Mesothelial cell of epicardium (in vitro differentiated cells): ENCODE results near the gene PRRG1. TPM values are rescaled to one million over a fixed set of nuclear protein-coding genes. Genes with fewer than 3 reads are reported as not detected.
"Not testable (repeated sequence)": the region's sequence is repeated elsewhere in the genome, so short reads cannot be mapped to it uniquely, and the experiment has no call there.

Source experiments
- DNase-seq, 2 experiments: peaks; one replicate each; pipeline ENCODE4 v3.0.0; 2021; ENCODE audit warnings: low spot score in 2 of 2; ENCODE audit not compliant: unreplicated experiment in 2 of 2
- H3K27ac Mint-ChIP-seq: 2 replicates; pipeline ENCODE4 v1.8.0; 2021; ENCODE audit warnings: mixed read lengths
- H3K27me3 Mint-ChIP-seq: 2 replicates; pipeline ENCODE4 v1.8.0; 2021; ENCODE audit warnings: low read depth, mixed read lengths
- H3K36me3 Mint-ChIP-seq: 2 replicates; pipeline ENCODE4 v1.8.0; 2021; ENCODE audit warnings: mixed read lengths
- H3K4me1 Mint-ChIP-seq: 2 replicates; pipeline ENCODE4 v1.8.0; 2021; ENCODE audit warnings: mixed read lengths
- H3K4me3 Mint-ChIP-seq: 2 replicates; pipeline ENCODE4 v1.8.0; 2021; ENCODE audit warnings: mild to moderate bottlenecking, moderate library complexity, mixed read lengths
- H3K9me3 Mint-ChIP-seq: 2 replicates; pipeline ENCODE4 v1.8.0; 2021; ENCODE audit warnings: mixed read lengths
- total RNA-seq: library from RNA; stranded (reverse); gene quantifications from 3 replicates; pipeline ENCODE4 v1.2.1, GENCODE V29; 2021
- TF ChIP-seq, protein P1 (sequence below): fragments of 200-600 bp; sonication (generic); IDR thresholded peaks from one replicate; pipeline ENCODE4 v1.5.0; 2021; ENCODE audit warnings: antibody characterized with exemption; ENCODE audit not compliant: unreplicated experiment

Gene PRRG1
- total RNA-seq, 1 donor from 2014 or later = 8.5 TPM

DNA sequence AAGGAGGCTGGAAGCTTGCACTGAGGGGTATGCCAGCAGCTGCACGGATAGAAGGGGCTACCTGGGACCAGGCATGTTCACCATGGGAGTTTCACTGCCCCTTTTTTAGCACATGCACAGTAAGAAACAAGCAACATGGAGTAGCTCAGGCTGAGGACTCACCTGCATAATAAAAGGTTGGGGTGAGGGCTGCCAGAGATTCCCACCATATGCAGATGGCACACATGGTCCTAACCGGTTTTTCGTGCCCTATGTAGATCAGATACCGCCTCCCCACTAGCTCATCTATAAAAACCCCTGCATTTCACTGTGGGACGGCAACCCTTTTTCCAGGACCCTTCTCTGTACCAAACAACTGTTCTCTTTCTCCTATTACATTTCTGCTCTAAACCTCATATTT, 125.3 kb downstream of the PRRG1 start:
- Mint-ChIP-seq H3K9me3 (peaks cover 37% of the 10 kb centered on the region), H3K4me3 (no peak overlapping the region), H3K27me3 (no peaks in the 10 kb centered on the region), H3K27ac (no peak overlapping the region), H3K4me1 (no peaks in the 10 kb centered on the region), H3K36me3 (no peaks in the 10 kb centered on the region)
- DNase-seq = no peak
- TF ChIP-seq, protein P1, sequence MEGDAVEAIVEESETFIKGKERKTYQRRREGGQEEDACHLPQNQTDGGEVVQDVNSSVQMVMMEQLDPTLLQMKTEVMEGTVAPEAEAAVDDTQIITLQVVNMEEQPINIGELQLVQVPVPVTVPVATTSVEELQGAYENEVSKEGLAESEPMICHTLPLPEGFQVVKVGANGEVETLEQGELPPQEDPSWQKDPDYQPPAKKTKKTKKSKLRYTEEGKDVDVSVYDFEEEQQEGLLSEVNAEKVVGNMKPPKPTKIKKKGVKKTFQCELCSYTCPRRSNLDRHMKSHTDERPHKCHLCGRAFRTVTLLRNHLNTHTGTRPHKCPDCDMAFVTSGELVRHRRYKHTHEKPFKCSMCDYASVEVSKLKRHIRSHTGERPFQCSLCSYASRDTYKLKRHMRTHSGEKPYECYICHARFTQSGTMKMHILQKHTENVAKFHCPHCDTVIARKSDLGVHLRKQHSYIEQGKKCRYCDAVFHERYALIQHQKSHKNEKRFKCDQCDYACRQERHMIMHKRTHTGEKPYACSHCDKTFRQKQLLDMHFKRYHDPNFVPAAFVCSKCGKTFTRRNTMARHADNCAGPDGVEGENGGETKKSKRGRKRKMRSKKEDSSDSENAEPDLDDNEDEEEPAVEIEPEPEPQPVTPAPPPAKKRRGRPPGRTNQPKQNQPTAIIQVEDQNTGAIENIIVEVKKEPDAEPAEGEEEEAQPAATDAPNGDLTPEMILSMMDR = no peak

DNA sequence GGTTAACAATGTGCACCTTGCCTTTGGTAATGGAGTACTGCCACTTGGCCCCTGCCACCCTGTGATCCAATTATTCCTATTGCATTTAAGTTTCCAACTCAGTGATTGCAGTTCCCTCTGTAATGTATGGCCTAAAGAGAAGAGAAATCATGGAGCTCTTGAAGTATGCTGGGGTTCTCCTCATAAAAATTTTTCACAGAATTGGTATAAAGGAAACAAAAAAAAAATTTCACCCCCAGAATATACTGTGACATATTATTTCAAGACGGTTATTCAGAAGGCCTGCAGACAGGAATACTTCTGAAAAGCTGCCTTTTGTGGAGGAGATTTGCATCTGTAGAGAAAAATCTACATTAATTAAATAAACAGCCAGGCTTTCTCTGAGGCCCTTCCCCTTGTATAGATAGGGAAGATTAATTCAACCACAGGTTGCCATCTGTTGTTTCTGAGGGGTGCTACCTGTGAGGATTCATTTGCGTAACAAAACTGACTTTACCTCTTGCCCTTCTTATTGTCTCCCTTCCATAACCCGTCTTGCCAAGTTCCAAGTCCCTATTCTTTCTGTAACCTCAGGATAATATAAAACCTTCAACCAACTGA, 127.5 kb downstream of the PRRG1 start:
- H3K27me3 Mint-ChIP-seq = no peaks in the 10 kb centered on the region
- TF ChIP-seq, protein P1 = no peak
- no peak for DNase-seq
- H3K36me3 Mint-ChIP-seq = no peaks in the 10 kb centered on the region
- H3K4me3 Mint-ChIP-seq = no peak overlapping the region
- H3K9me3 Mint-ChIP-seq = peaks cover 31% of the 10 kb centered on the region
- H3K4me1 Mint-ChIP-seq = no peaks in the 10 kb centered on the region
- no peak overlapping the region for H3K27ac Mint-ChIP-seq

DNA sequence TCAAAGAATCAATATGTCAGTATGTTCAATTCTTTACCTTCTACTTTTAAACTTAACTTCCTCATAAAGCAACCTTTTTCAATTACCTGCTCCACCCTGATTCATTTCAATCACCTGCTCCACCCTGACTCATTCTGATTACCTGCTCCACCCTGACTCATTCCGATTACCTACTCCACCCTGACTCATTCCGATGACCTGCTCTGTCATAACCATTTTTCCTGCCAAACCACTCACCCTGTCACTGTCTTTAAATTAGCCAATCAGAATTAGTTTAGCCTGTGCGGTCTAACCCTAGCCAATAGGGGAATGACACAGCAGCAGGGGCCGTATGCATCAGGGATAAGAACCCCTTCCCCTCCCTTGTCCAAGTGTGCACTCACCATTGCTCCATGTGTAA, 135.2 kb downstream of the PRRG1 start:
- peaks cover 28% of the 10 kb centered on the region for H3K9me3 Mint-ChIP-seq
- H3K36me3 Mint-ChIP-seq, H3K4me1 Mint-ChIP-seq, H3K27me3 Mint-ChIP-seq, H3K4me3 Mint-ChIP-seq, DNase-seq, H3K27ac Mint-ChIP-seq: not testable (repeated sequence)

DNA sequence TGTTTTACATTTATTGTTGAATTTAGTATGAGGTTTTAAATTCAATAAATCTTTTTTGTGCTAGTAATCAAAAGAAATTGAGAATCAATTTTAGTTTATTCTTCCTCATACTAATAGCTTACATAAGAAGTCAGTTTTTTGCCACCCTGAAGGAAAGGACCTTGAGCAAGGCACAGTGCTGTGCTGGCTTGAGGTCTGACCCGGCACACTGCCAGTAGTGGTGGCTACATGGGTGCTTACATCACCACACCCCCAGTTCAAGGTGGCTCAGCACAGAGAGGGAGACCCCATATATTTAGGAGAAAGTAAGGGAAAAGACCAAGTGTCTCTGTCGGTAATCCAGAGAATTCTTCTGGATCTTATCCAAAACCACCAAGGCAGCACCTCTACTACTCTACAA, 136.3 kb downstream of the PRRG1 start:
- Mint-ChIP-seq H3K9me3 (peaks cover 29% of the 10 kb centered on the region), H3K4me3 (no peak overlapping the region), H3K4me1 (no peaks in the 10 kb centered on the region), H3K27ac (no peak overlapping the region), H3K36me3 (no peaks in the 10 kb centered on the region), H3K27me3 (no peaks in the 10 kb centered on the region)
- no peak for DNase-seq
- TF ChIP-seq, protein P1 = no peak

DNA sequence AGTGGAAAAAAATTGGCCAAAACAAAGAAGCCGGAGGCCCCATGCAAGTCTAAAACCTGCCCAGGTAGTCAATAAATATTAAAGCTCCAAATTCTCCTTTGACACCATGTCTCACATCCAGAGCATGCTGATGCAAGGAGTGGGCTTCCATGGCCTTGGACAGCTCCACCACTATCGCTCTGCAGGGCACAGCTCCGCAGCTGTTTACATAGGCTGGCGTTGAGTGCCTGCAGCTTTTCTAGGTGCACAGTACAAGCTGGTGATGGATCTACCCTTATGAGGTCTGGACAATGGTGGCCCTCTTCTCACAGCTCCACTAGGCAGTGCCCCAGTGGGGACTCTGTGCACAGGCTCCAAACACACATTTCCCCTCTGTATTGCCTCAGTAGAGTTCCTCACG, 138.1 kb downstream of the PRRG1 start:
- TF ChIP-seq, protein P1 = no peak
- no peak overlapping the region for H3K27ac Mint-ChIP-seq
- no peak for DNase-seq
- H3K9me3 Mint-ChIP-seq = peaks cover 35% of the 10 kb centered on the region
- H3K4me3 Mint-ChIP-seq = no peak overlapping the region
- no peaks in the 10 kb centered on the region for H3K4me1 Mint-ChIP-seq
- H3K36me3 Mint-ChIP-seq = no peaks in the 10 kb centered on the region
- no peaks in the 10 kb centered on the region for H3K27me3 Mint-ChIP-seq

DNA sequence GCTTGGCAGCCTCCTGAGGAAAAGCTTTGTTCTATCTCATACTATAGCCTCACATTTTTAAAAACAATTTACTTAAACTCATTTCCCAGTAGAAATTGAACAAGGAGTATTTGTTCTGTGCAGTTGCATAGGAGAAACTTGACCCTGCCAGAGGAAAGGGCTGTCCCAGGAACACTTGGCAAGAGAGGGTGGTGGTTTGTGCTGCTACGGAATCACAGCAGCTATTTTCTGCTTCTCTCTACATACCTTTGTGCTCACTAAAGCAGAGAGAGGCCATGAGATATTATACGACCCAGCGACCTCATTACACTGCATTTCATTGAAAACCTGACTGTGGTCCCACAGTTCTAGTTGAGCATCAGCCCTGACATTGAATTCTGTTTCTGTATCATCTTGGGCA, 139.2 kb downstream of the PRRG1 start:
- Mint-ChIP-seq H3K4me3 (no peak overlapping the region), H3K27ac (no peak overlapping the region), H3K9me3 (peaks cover 34% of the 10 kb centered on the region), H3K4me1 (no peaks in the 10 kb centered on the region), H3K27me3 (no peaks in the 10 kb centered on the region), H3K36me3 (no peaks in the 10 kb centered on the region)
- TF ChIP-seq, protein P1 = no peak
- no peak for DNase-seq
